HepG2 (cell line): ENCODE results near the gene ANKRD35. TPM values are rescaled to one million over a fixed set of nuclear protein-coding genes. Genes with fewer than 3 reads are reported as not detected.

Experiments used
- ATAC-seq: fragments of 200-7000 bp; cut with Tn5 transposase; 3 replicates; pipeline ENCODE4 v1.9.1; 2020; ENCODE audit warnings: mild to moderate bottlenecking, moderate library complexity
- BruUV-seq: library from RNA; stranded (reverse); fragments of 400-500 nt; replicated peaks from 2 replicates; lab custom pipeline; 2021; lab: Mats Ljungman, UMichigan
- CTCF ChIA-PET: fragments of 300-600 bp; formaldehyde crosslinking; extraction: SDS; loops from one replicate; lab custom pipeline; 2021; ENCODE audit warnings: low total read pairs, inconsistent platforms, low intra/inter-chr PET ratio; lab: Yijun Ruan, JAX
- POLR2A ChIA-PET: fragments of 350-600 bp; sonication (Branson Sonifier 250); formaldehyde crosslinking; loops from one replicate; lab custom pipeline; 2020; ENCODE audit warnings: antibody characterized with exemption, inconsistent platforms; lab: Yijun Ruan, JAX
- DNase-seq: peaks from one replicate; pipeline ENCODE4 v3.0.0-alpha.2; 2015; ENCODE audit warnings: low spot score
- FAIRE-seq: peaks from 3 replicates; lab custom pipeline; 2011; peaks lifted over from hg19 to GRCh38; lab: Jason Lieb, UNC
- H2AFZ ChIP-seq: one replicate; pipeline ENCODE4 v1.6.1; 2011; ENCODE audit warnings: low read length, inconsistent platforms
- H3K27ac ChIP-seq: fragments of 300-600 bp; 3 replicates; pipeline ENCODE4 v1.8.0; 2011; ENCODE audit warnings: mixed run types, mild to moderate bottlenecking, mixed read lengths, low read length, inconsistent platforms; ENCODE audit not compliant: insufficient read depth; ENCODE audit errors: extremely low read length
- H3K27me3 ChIP-seq, 2 experiments: fragments of 200-600 bp in 1 of 2; 2 replicates in 1 of 2; 3 replicates in 1 of 2; pipeline versions ENCODE4 v1.6.0 to v1.8.0; 2011; ENCODE audit warnings: low read length in 2 of 2, mild to moderate bottlenecking in 2 of 2, moderate library complexity in 2 of 2, inconsistent platforms in 1 of 2; ENCODE audit not compliant: insufficient read depth in 2 of 2, control insufficient read depth in 1 of 2
- H3K36me3 ChIP-seq, 2 experiments: fragments of 200-600 bp in 1 of 2; replicated peaks in 1 of 2; 2 replicates in 1 of 2; 3 replicates in 1 of 2; pipeline versions ENCODE4 v1.5.1 to v1.8.0; 2011; ENCODE audit warnings: low read length in 2 of 2, inconsistent platforms in 1 of 2; ENCODE audit not compliant: insufficient read depth in 2 of 2, control insufficient read depth in 1 of 2
- H3K4me1 ChIP-seq: 2 replicates; pipeline ENCODE4 v1.5.1; 2012; ENCODE audit warnings: low read length, inconsistent platforms; ENCODE audit not compliant: insufficient read depth
- H3K4me2 ChIP-seq: 2 replicates; pipeline ENCODE4 v1.6.0; 2011; ENCODE audit warnings: low read depth, low read length, inconsistent platforms
- H3K4me3 ChIP-seq, 3 experiments: fragments of 200-600 bp in 1 of 3; sonication (generic), shearing (Covaris generic) in 1 of 3; replicated peaks in 1 of 3; 2 replicates each; pipeline ENCODE4 v1.5.1; 2011 to 2016; ENCODE audit warnings: low read length in 3 of 3, inconsistent platforms in 2 of 3, low read depth in 2 of 3, mild to moderate bottlenecking in 2 of 3, control low read depth in 1 of 3, mixed read lengths in 1 of 3; ENCODE audit not compliant: insufficient read depth in 1 of 3
- H3K79me2 ChIP-seq: one replicate; pipeline ENCODE4 v1.6.1; 2011; ENCODE audit warnings: low read length, inconsistent platforms; ENCODE audit not compliant: insufficient read depth
- H3K9ac ChIP-seq: 2 replicates; pipeline ENCODE4 v1.6.0; 2011; ENCODE audit warnings: mild to moderate bottlenecking, low read depth, low read length, inconsistent platforms; ENCODE audit not compliant: insufficient read depth
- H3K9me3 ChIP-seq: 2 replicates; pipeline ENCODE4 v1.5.1; 2012; ENCODE audit warnings: mild to moderate bottlenecking, low read length
- H4K20me1 ChIP-seq: 2 replicates; pipeline ENCODE4 v1.6.0; 2011; ENCODE audit warnings: inconsistent platforms, mild to moderate bottlenecking, low read length, moderate library complexity; ENCODE audit not compliant: insufficient read depth
- FIP1L1 ChIP-seq: fragments of 200-400 bp; formaldehyde crosslinking; IDR thresholded peaks from 2 replicates; pipeline ENCODE4 v1.6.1; 2018; ENCODE audit warnings: low read depth, mild to moderate bottlenecking, low read length, moderate library complexity, borderline replicate concordance; ENCODE audit not compliant: insufficient read depth
- FOXA3 ChIP-seq: IDR thresholded peaks from 2 replicates; pipeline ENCODE4 v1.6.1; 2016; ENCODE audit warnings: missing genetic modification reagents, missing compliant biosample characterization
- HMGA1 ChIP-seq: sonication (generic); formaldehyde crosslinking; conservative IDR thresholded peaks from 2 replicates; pipeline ENCODE4 v1.4.0; 2020; ENCODE audit warnings: missing genetic modification reagents
- PAWR ChIP-seq: sonication (generic); formaldehyde crosslinking; IDR thresholded peaks from 2 replicates; pipeline ENCODE4 v1.4.0; 2020; ENCODE audit warnings: missing genetic modification reagents, mild to moderate bottlenecking, borderline replicate concordance
- POLR2G ChIP-seq: fragments of 200-400 bp; formaldehyde crosslinking; IDR thresholded peaks from 2 replicates; pipeline ENCODE4 v1.6.1; 2018; ENCODE audit warnings: mild to moderate bottlenecking, low read depth, low read length, moderate library complexity
- SALL2 ChIP-seq: sonication (generic); formaldehyde crosslinking; IDR thresholded peaks from 2 replicates; pipeline ENCODE4 v1.8.1; 2023; ENCODE audit warnings: mild to moderate bottlenecking, missing genetic modification reagents, inconsistent platforms
- TBL1XR1 ChIP-seq: fragments of 150-350 bp; IDR thresholded peaks from 2 replicates; pipeline ENCODE4 v1.6.1; 2014; ENCODE audit warnings: borderline replicate concordance, low read length; ENCODE audit not compliant: partially characterized antibody
- ZKSCAN1 ChIP-seq: fragments of 150-350 bp; IDR thresholded peaks from 2 replicates; pipeline ENCODE4 v1.6.1; 2014; ENCODE audit warnings: low read length
- ZKSCAN8 ChIP-seq: IDR thresholded peaks from 2 replicates; pipeline ENCODE4 v1.6.1; 2016; ENCODE audit warnings: borderline replicate concordance, missing genetic modification reagents, missing compliant biosample characterization
- ZMYM3 ChIP-seq: sonication (generic); formaldehyde crosslinking; IDR thresholded peaks from 2 replicates; pipeline ENCODE4 v1.5.1; 2020; ENCODE audit warnings: mild to moderate bottlenecking, missing genetic modification reagents
- ZNF569 ChIP-seq: sonication (generic); formaldehyde crosslinking; IDR thresholded peaks from 2 replicates; pipeline ENCODE4 v1.5.0; 2020; ENCODE audit warnings: mild to moderate bottlenecking, missing genetic modification reagents, moderate library complexity, borderline replicate concordance
- WGBS: methylation state at CpG from one replicate; pipeline ENCODE4 v1.1.6; 2017; ENCODE audit warnings: low lambda C conversion rate; 5-methylcytosine and 5-hydroxymethylcytosine counted together
- in situ Hi-C: cut with HindIII; loops from 2 replicates; pipeline ENCODE4 v1.10.0; 2017; ENCODE audit warnings: low pct_unique_long_range_greater_than_20kb; ENCODE audit not compliant: extremely low pct_ligation_motif_present
- intact Hi-C: fragments of 100-400 bp; cut with micrococcal nuclease; formaldehyde crosslinking; loops from one replicate; pipeline ENCODE4 v1.10.0; 2022; ENCODE audit not compliant: unreplicated experiment
- polyA plus RNA-seq, 8 experiments: library from polyadenylated mRNA; depleted of rRNA in 3 of 8; stranded (reverse) in 7 of 8; unstranded in 1 of 8; fragments of >200 nt; fragmentation: Illumina TruSeq in 4 of 8; extraction: Trizol in 4 of 8; gene quantifications; 2 replicates each; pipeline versions ENCODE4 v1.2.1 to v1.2.3, GENCODE V29; 2011 to 2016; ENCODE audit warnings: low read depth in 4 of 8, missing spikeins in 1 of 8, mixed read lengths in 1 of 8; ENCODE audit not compliant: insufficient read depth in 1 of 8
- total RNA-seq, 5 experiments: library from RNA; depleted of rRNA; stranded (reverse); fragments of >200 nt; fragmentation: Illumina TruSeq; extraction: Trizol; gene quantifications; 2 replicates each; pipeline ENCODE4 v1.2.3, GENCODE V29; 2016; ENCODE audit warnings: low read depth in 1 of 5
- TF ChIP-seq, protein P1 (sequence below): sonication (generic); formaldehyde crosslinking; IDR thresholded peaks from 2 replicates; pipeline ENCODE4 v1.5.0; 2020; ENCODE audit warnings: missing genetic modification reagents
- TF ChIP-seq, protein P2 (sequence below): sonication (generic); formaldehyde crosslinking; conservative IDR thresholded peaks from 2 replicates; pipeline ENCODE4 v1.4.0; 2020; ENCODE audit warnings: missing genetic modification reagents
- TF ChIP-seq, protein P3 (sequence below): sonication (generic); formaldehyde crosslinking; IDR thresholded peaks from 2 replicates; pipeline ENCODE4 v1.9.0; 2021; ENCODE audit warnings: missing genetic modification reagents, borderline replicate concordance
- TF ChIP-seq, protein P4 (sequence below): sonication (generic); formaldehyde crosslinking; IDR thresholded peaks from 2 replicates; pipeline ENCODE4 v1.8.1; 2023; ENCODE audit warnings: mild to moderate bottlenecking, missing genetic modification reagents

The ANKRD35 gene
- total and polyA plus RNA-seq, 2 of the 13 experiments (the other 11 are each of a cell fraction or from before 2014, with no cell fraction given) = 0.02 TPM; not detected in 1

DNA sequence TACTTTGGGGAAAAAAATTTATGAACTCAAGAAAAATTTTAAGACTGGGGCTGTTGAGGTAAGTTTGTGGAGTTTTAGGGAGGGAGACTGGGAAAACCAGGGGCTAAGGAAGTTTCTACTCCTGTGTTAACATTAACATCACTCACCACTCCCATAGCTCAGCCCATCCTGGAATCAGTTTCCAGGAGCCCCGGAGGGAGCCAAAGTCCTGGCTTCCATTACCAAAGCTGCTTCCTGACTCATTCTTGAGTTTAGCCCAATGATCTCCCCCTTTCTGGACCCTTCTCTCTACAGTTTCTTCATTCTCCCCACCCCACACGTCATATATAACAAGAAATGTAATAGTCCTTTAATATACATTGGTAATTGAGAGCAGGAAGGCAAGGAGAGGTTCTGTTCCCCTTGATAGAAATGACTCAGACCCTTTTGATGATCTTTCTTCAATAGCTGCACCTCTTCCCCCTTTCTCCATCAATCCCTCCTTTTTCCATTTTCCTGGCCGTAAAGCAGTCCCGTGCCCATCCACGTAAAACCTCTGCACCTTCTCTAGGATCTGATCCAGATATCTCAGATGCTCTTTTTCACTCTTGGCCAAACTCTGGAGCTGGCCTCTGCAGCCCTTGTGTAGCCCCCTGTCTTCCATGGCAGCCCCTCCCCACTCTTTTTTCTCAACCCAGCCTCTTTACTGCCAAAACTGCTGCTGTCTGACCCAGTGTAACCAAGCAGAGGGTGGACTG, 22.2 kb downstream of the ANKRD35 start:
- BruUV-seq = no TSS peak
- no peak overlapping the region for H3K27ac ChIP-seq
- H3K27me3 ChIP-seq = 0 out of 5 replicates have a peak, but pooled peaks cover 0 to 15% of the 10 kb centered on the region in 2 experiments
- no peak for DNase-seq
- no peaks in the 10 kb centered on the region for H4K20me1 ChIP-seq
- H3K4me3 ChIP-seq = no peak overlapping the region
- intact Hi-C loops (loop anchor here (5.0 kb wide), 1 partner anchor 49 kb away; the partner anchor contains the start of gene ITGA10), in situ Hi-C loops (no loop called here)
- POLR2A ChIA-PET = no interaction called here
- H3K9me3 ChIP-seq = no peaks in the 10 kb centered on the region
- H3K4me2 ChIP-seq = no peak overlapping the region
- H3K36me3 ChIP-seq = no peaks in the 10 kb centered on the region
- no peaks in the 10 kb centered on the region for H3K79me2 ChIP-seq
- TF ChIP-seq, protein P1, sequence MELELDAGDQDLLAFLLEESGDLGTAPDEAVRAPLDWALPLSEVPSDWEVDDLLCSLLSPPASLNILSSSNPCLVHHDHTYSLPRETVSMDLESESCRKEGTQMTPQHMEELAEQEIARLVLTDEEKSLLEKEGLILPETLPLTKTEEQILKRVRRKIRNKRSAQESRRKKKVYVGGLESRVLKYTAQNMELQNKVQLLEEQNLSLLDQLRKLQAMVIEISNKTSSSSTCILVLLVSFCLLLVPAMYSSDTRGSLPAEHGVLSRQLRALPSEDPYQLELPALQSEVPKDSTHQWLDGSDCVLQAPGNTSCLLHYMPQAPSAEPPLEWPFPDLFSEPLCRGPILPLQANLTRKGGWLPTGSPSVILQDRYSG = no peak
- TF ChIP-seq SALL2 (CRISPR knock-in tag) (no peak), ZNF569 (CRISPR knock-in tag) (no peak), FOXA3 (CRISPR knock-in tag) (no peak), ZKSCAN8 (CRISPR knock-in tag) (no peak), ZMYM3 (CRISPR knock-in tag) (no peak), FIP1L1 (no peak), POLR2G (no peak), ZKSCAN1 (no peak), TBL1XR1 (no peak), PAWR (no peak), HMGA1 (CRISPR knock-in tag) (no peak)
- TF ChIP-seq, protein P2, sequence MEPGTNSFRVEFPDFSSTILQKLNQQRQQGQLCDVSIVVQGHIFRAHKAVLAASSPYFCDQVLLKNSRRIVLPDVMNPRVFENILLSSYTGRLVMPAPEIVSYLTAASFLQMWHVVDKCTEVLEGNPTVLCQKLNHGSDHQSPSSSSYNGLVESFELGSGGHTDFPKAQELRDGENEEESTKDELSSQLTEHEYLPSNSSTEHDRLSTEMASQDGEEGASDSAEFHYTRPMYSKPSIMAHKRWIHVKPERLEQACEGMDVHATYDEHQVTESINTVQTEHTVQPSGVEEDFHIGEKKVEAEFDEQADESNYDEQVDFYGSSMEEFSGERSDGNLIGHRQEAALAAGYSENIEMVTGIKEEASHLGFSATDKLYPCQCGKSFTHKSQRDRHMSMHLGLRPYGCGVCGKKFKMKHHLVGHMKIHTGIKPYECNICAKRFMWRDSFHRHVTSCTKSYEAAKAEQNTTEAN (CRISPR knock-in tag) = no peak
- TF ChIP-seq, protein P3, sequence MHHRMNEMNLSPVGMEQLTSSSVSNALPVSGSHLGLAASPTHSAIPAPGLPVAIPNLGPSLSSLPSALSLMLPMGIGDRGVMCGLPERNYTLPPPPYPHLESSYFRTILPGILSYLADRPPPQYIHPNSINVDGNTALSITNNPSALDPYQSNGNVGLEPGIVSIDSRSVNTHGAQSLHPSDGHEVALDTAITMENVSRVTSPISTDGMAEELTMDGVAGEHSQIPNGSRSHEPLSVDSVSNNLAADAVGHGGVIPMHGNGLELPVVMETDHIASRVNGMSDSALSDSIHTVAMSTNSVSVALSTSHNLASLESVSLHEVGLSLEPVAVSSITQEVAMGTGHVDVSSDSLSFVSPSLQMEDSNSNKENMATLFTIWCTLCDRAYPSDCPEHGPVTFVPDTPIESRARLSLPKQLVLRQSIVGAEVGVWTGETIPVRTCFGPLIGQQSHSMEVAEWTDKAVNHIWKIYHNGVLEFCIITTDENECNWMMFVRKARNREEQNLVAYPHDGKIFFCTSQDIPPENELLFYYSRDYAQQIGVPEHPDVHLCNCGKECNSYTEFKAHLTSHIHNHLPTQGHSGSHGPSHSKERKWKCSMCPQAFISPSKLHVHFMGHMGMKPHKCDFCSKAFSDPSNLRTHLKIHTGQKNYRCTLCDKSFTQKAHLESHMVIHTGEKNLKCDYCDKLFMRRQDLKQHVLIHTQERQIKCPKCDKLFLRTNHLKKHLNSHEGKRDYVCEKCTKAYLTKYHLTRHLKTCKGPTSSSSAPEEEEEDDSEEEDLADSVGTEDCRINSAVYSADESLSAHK (CRISPR knock-in tag) = no peak
- TF ChIP-seq, protein P4, sequence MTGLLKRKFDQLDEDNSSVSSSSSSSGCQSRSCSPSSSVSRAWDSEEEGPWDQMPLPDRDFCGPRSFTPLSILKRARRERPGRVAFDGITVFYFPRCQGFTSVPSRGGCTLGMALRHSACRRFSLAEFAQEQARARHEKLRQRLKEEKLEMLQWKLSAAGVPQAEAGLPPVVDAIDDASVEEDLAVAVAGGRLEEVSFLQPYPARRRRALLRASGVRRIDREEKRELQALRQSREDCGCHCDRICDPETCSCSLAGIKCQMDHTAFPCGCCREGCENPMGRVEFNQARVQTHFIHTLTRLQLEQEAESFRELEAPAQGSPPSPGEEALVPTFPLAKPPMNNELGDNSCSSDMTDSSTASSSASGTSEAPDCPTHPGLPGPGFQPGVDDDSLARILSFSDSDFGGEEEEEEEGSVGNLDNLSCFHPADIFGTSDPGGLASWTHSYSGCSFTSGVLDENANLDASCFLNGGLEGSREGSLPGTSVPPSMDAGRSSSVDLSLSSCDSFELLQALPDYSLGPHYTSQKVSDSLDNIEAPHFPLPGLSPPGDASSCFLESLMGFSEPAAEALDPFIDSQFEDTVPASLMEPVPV = no peak
- TF ChIP-seq, all 625 proteins: peak for 0
- ATAC-seq (no peak), FAIRE-seq (no peak)
- CTCF ChIA-PET = no interaction called here
- 32% methylated on average over 5 of the region's 5 CpGs for WGBS
- no peak overlapping the region for H3K9ac ChIP-seq
- no peak overlapping the region for H2AFZ ChIP-seq
- H3K4me1 ChIP-seq = peaks cover 11% of the 10 kb centered on the region
